ENCODE measurements around the gene LRRK1.
A peak's percentile ranks its signal among the peaks of the same experiment; 100 is the strongest.
"Not testable (repeated sequence)": the region's sequence is repeated elsewhere in the genome, so short reads cannot be mapped to it uniquely, and the experiment has no call there.

Gene LRRK1

GRCh38 chr15:101092156-101092866, 173.2 kb downstream of the LRRK1 start:
- no peak for DNase-seq (ENCODE audit: low read depth in 2 of 2)

DNA sequence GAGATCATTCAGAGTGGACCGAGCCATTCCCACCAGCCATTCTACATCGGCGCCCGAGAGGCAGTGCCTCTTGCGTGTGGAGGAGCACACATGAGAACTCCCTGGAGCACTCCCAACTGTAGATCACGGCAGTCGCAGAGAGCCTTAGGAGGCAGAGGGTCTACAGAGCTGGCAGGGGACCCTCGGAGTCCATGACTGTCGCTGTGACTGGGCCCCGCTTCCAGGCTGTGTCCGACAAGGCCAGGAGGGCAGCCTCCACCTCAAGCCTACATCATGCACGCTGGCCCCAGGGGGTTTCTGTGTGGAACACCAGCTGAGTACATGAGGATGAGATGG, 173.7 kb downstream of the LRRK1 start:
- no peak for DNase-seq (ENCODE audit: low read depth in 2 of 2)

DNA sequence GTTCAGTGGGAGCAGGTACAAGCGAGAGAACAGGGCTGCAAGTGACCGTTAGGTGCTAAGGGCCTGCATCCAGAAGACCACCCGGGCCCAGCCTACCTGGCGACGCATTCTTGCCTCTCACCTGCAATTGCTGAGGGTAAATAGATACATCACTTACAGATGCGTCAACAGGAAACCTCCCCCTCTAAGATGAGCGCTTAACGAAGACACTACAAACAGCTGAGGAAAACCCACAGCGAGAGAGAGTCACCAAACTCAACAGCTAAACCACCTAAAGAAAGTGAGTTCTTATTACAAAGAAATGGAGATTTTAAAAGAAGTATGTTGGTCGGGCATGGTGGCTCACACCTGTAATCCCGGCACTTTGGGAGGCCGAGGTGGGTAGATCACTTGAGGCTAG, 174.8 kb downstream of the LRRK1 start:
- DNase-seq (ENCODE audit: low read depth in 2 of 2): no peak

GRCh38 chr15:101095796-101096406, 176.7 kb downstream of the LRRK1 start:
- DNase-seq (ENCODE audit: low read depth in 2 of 2): not testable (repeated sequence)

GRCh38 chr15:101097111-101097510, 178.0 kb downstream of the LRRK1 start:
- no peak for DNase-seq (ENCODE audit: low read depth in 2 of 2)

- DNase-seq (ENCODE audit: low read depth in 2 of 2): no peak
Observed at GRCh38 chr15:101099183-101099582, 180.0 kb downstream of the LRRK1 start.

- no peak for DNase-seq (ENCODE audit: low read depth in 2 of 2)
Observed at GRCh38 chr15:101100118-101100517, 181.0 kb downstream of the LRRK1 start.

DNA sequence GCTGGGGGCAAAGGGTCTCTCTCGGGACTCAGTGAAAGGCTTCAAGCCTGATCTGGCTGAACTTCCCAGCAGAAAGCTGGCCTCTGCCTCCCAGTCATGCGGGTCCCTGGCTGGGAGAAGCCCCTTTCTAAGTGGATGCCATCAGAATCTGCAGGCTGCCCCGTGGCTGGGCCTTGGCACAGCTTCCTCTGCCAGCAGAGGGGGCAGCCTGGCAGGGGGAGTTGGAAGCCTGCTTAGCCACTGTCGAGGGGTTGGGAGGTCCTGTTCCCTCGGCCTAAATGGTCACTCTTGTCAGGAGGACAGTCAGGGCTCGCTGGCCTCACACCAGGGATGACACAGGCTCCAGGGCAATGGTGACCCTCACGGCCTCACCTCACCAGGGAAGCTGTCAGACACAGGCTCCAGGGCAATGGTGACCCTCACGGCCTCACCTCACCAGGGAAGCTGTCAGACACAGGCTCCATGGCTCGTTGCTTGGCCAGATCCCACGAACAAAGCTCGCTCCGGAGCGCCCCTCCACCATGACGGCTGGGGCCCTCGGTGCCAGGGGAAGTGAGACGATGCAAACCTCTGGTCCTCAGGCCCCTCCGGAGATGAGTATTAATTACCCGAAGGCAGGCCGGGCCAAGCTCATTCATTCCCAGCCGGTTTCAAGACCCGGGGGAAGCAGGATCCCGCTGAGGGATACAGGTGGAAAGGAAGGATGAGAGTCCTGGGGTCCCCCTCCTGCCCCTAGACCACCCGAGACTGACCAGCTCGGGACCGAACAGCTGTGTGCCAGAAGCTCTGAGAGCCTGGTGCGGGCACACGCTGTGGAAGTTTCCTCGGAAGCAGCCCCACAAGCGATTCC, 181.7 kb downstream of the LRRK1 start:
- DNase-seq (ENCODE audit: low read depth in 2 of 2): no peak

GRCh38 chr15:101101676-101102075, 182.5 kb downstream of the LRRK1 start:
- no peak for DNase-seq (ENCODE audit: low read depth in 2 of 2)

- DNase-seq (ENCODE audit: low read depth in 2 of 2): no peak
Observed at GRCh38 chr15:101102746-101103145, 183.6 kb downstream of the LRRK1 start.

GRCh38 chr15:101103598-101103997, 184.4 kb downstream of the LRRK1 start:
- no peak for DNase-seq (ENCODE audit: low read depth in 2 of 2)

DNA sequence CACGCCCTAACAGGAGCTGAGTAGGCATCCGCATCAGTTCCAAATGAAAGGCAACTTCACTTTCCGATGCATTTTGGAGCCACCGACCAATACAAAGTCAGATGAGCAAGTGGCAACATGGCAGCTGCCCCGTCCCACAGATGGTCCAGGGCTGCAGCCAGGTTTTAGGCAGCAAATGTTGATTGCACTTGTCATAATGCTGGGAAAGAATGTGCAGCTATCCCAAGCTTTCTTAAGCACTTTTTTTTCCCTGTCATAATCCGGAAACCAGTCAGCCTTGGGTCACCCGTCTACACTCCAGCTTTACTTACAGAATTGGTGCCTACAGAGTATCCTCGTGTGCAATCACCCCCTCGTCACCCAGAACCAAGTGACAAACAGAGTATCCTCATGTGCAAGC, 185.0 kb downstream of the LRRK1 start:
- DNase-seq (ENCODE audit: low read depth in 2 of 2): no peak

DNA sequence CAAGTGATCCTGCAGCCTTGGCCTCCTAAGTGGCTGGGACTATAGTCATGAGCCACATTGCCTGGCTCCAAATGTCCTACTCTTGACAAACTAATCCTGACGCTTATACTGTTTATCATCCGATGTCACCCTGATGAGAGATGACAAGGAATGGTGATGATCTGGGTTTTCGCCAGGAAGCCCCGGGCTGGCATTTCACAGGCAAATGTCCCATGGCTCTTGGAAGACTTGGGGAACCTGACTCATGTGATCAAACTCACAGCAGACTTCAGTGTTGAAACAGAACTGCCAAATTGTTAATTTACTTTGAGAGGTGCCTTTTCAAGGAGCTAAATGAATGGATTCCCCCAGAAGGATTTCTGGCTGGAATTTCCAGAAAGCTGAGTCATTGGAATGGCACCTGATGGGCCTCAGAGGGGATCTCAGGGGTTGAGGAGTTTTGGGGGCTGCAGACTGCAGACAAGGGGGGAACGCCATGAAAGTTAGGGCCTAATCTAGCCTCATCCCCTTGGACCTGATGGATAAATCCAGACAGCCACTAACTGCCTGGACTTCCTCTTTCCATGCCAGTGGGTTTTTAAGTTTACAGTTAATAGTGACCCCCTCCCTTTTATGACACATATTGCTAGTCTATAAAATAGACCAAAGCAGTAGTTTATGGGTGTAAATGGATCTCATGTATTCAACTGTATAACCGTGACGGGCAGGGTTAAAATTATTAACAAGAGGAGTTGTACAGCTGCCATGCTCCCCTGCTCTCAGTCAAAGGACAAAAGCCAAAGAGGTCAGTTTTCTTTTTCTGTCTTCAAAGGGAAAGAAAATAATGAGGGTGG, 186.1 kb downstream of the LRRK1 start:
- peak in 1 of 2 experiments; percentile 36 for DNase-seq (ENCODE audit: low read depth in 2 of 2)

DNA sequence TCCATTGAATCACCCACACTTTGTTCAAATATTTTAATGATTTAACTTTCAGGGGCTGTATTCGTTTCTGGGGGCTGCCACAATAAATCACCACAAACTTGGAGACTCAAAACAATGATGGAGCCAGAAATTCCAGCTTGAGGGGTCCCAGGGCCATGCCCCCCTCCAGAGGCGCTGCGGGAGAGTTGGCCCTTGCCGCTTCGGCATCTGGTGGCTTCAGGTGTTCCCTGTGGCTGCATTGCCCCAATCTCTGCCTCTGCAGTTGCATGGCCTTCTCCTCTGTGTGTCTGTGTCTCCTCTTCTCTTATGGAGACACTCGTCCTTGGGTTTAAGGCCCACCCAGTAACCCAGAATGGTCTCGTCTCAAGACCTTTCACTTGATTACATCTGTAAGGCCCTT, 187.9 kb downstream of the LRRK1 start:
- DNase-seq (ENCODE audit: low read depth in 2 of 2): no peak

DNA sequence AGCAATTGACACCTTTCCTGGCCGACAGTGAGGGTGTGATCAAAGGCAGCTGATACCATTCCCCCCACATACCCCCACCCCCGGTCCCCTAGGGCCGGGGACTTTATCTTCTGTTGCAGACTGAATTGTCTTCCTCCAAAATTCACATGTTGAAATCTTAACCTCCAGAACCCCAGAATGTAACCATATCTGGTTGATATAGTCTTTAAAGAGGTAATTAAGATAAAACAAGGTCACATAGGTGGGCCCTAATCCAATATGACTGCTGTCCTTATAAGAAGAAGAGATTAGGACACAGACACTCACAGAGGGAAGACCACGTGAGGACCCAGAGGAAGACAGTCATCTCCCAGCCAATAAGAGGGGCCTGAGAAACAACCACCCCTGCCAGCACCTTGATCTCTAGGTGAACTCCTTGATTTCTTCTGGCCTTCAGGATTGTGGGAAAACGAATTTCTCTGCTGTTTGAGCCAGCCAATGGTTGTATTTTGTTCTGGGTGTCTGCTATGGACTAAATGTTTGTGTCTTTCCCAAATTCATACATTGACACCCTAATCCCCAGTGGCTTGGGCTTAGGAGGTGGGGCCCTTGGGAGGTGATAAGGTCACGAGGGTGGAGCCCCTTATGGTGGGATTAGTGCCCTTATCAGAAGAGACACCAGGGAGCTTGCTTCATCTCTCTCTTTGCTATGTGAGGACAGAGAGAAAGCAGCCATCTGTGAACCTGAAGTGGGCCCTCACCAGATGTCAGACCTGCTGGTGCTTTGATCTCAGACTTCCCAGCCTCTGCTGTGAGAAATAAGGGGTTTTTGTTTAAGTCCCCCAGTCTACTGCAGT, 188.7 kb downstream of the LRRK1 start:
- no peak for DNase-seq (ENCODE audit: low read depth in 2 of 2)

DNA sequence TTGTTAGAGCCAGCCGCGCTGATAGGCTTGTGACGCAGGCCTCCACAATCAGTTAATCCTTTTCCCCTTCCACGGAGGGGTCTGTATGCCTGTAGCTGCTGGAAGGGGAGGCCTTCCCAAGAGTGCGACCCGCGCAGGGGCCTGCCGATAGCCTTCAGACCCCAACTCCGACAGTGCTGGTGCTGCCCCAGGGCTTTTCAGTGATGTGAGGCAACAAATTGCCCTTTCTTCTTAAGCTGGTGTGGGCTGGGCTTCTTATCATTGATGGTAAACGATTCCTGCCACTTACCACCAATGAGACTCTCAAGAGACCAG, 189.3 kb downstream of the LRRK1 start:
- DNase-seq (ENCODE audit: low read depth in 2 of 2): no peak

DNA sequence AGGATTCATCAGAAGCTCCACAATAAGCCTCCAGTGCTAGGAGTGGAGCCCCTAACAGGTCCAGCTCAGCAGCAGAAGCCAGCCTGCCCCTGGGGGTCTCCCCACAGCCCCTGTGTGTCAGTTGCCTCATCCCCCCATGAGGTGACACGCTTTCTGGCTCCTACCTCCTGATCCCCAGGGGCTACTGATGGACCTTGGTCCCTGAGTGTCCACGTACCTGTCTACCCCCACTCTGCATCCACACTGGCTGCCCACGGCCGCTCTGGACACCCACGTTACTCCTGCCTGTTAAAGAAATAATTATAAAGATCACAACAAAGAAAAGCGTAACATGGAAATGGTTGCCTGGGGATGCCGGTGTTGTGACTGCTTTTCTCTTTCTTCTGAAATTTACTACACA, 189.6 kb downstream of the LRRK1 start:
- DNase-seq (ENCODE audit: low read depth in 2 of 2): no peak

- DNase-seq (ENCODE audit: low read depth in 2 of 2): no peak
Observed at GRCh38 chr15:101110681-101111569, 191.8 kb downstream of the LRRK1 start.

DNA sequence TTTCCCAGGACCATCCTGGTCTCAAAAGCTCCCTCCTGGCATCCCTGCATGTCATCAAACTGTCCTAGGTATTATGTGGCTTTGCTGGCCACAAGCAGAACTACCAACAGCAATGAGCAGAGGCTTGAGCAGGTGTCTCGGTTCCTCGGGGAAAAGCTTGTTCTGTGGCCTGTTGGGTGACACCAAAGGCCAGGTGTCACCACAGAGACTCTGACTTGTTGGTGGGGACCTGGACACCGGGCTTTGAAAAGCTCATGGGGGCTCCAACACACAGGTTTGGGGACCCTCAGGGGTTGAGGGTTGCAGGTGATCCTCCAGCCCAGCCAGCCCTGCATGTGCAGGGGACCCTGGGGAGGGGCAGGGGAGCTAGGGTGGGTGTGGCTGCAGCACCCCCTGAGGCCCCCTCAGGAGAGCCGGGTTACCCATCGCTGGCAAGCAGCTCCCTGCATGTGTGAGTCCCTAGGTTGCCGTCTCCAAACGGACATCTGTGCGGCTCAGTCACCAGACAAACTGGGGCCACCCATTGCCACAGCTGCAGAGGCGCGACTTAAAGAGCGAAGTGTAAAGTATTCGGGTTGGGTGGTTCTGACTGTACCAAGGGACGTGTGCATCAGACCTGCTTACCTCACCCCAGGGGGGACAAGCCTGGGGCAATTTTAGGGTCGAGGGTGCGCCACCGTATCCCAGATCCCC, 192.6 kb downstream of the LRRK1 start:
- DNase-seq (ENCODE audit: low read depth in 2 of 2): no peak

Data from fibroblast of skin of left quadriceps (primary cell).